CD4-positive, alpha-beta memory T cell (primary cell): ENCODE data around the gene PVALEF. TPM values are rescaled to one million over a fixed set of nuclear protein-coding genes. Genes with fewer than 3 reads are reported as not detected.

Experiments used
- CTCF ChIA-PET: fragments of 350-600 bp; sonication (Branson Sonifier 250); formaldehyde crosslinking; loops from one replicate; lab custom pipeline; 2021; ENCODE audit warnings: inconsistent platforms; ENCODE audit not compliant: partially characterized antibody; lab: Charles Lee
- POLR2A ChIA-PET: fragments of 350-600 bp; sonication (Branson Sonifier 250); formaldehyde crosslinking; loops from one replicate; lab custom pipeline; 2021; ENCODE audit not compliant: partially characterized antibody; lab: Charles Lee
- DNase-seq, 5 donors: peaks; one replicate each; pipeline versions ENCODE4 v3.0.0 to v3.0.0-alpha.2; 2020 to 2022; ENCODE audit warnings: mixed read lengths in 1 of 5
- H3K27ac ChIP-seq: one replicate; pipeline ENCODE4 v1.7.0; 2013; ENCODE audit warnings: low read depth, low read length
- H3K27me3 ChIP-seq: 2 replicates; pipeline ENCODE4 v1.7.0; 2013; ENCODE audit warnings: mild to moderate bottlenecking, low read length, moderate library complexity; ENCODE audit not compliant: insufficient read depth
- H3K36me3 ChIP-seq: 2 replicates; pipeline ENCODE4 v1.7.0; 2013; ENCODE audit warnings: mild to moderate bottlenecking, low read length, moderate library complexity; ENCODE audit not compliant: insufficient read depth
- H3K4me1 ChIP-seq: 2 replicates; pipeline ENCODE4 v1.7.0; 2013; ENCODE audit warnings: mild to moderate bottlenecking, low read length, moderate library complexity; ENCODE audit not compliant: insufficient read depth
- H3K4me3 ChIP-seq, 2 donors: one replicate each; pipeline ENCODE4 v1.7.0; 2013; ENCODE audit warnings: low read length in 2 of 2, mild to moderate bottlenecking in 1 of 2
- H3K9me3 ChIP-seq, 2 donors: one replicate each; pipeline ENCODE4 v1.7.0; 2013; ENCODE audit warnings: low read length in 2 of 2, control low read depth in 1 of 2; ENCODE audit not compliant: control insufficient read depth in 1 of 2
- H3K27ac Mint-ChIP-seq, 7 donors: one replicate each; pipeline ENCODE4 v1.8.0; 2020 to 2021; ENCODE audit warnings: mixed read lengths in 7 of 7, mild to moderate bottlenecking in 6 of 7, inconsistent platforms in 3 of 7, moderate library complexity in 3 of 7
- H3K27me3 Mint-ChIP-seq, 2 donors: one replicate each; pipeline ENCODE4 v1.8.0; 2020 to 2021; ENCODE audit warnings: mixed read lengths in 2 of 2
- H3K36me3 Mint-ChIP-seq, 2 donors: one replicate each; pipeline ENCODE4 v1.8.0; 2020 to 2021; ENCODE audit warnings: mixed read lengths in 2 of 2, inconsistent platforms in 1 of 2, mild to moderate bottlenecking in 1 of 2
- H3K4me1 Mint-ChIP-seq, 4 donors: one replicate each; pipeline ENCODE4 v1.8.0; 2020 to 2021; ENCODE audit warnings: mixed read lengths in 4 of 4, mild to moderate bottlenecking in 1 of 4
- H3K4me3 Mint-ChIP-seq, 8 donors: one replicate each; pipeline ENCODE4 v1.8.0; 2020 to 2021; ENCODE audit warnings: mixed read lengths in 8 of 8, mild to moderate bottlenecking in 7 of 8, moderate library complexity in 6 of 8, inconsistent platforms in 3 of 8
- H3K9me3 Mint-ChIP-seq, 8 donors: one replicate each; pipeline ENCODE4 v1.8.0; 2020 to 2021; ENCODE audit warnings: mixed read lengths in 8 of 8, mild to moderate bottlenecking in 5 of 8, inconsistent platforms in 3 of 8, moderate library complexity in 1 of 8
- intact Hi-C: fragments of 100-400 bp; cut with micrococcal nuclease; formaldehyde crosslinking; loops from one replicate; pipeline ENCODE4 v1.15.1; 2023
- polyA plus RNA-seq, 2 donors: library from polyadenylated mRNA; unstranded; fragments of 300-500 nt; fragmentation: Illumina TruSeq; gene quantifications; one replicate each; pipeline ENCODE4 v1.2.3, GENCODE V29; 2021
- total RNA-seq, 2 experiments: library from RNA; stranded (reverse); gene quantifications; one replicate each; pipeline ENCODE4 v1.2.3, GENCODE V29; 2021

PVALEF gene
- total and polyA plus RNA-seq, 4 experiments from 2014 or later, result not detected

DNA sequence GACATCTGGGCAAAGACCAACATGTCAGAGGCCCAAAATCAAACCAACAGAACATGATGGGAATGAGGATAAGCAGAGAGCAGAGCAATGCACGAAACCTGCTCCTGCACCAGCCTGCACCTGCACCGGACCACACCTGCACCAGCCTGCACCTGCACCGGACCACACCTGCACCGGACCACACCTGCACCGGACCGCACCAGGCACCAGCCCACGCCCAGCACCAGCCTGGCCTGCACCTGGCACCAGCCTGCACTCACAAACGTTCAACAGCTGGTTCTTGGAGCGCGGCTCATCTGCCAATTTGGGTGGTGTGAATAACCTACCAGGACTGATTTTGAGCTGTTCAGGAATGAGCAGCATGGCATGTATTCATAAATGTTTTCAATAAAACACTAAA, 39.3 kb downstream of the PVALEF start:
- no peaks in the 10 kb centered on the region for H3K36me3 ChIP-seq
- H3K27me3 ChIP-seq, result no peaks in the 10 kb centered on the region
- H3K27me3 Mint-ChIP-seq, result no peaks in the 10 kb centered on the region
- H3K27ac Mint-ChIP-seq, result no peak overlapping the region
- CTCF ChIA-PET, result no interaction called here
- H3K36me3 Mint-ChIP-seq, result no peaks in the 10 kb centered on the region
- no peaks in the 10 kb centered on the region for H3K4me1 ChIP-seq
- no peak overlapping the region for H3K4me3 ChIP-seq
- H3K9me3 Mint-ChIP-seq, result no peaks in the 10 kb centered on the region
- H3K9me3 ChIP-seq, result no peaks in the 10 kb centered on the region
- POLR2A ChIA-PET, result no interaction called here
- H3K4me3 Mint-ChIP-seq, result no peak overlapping the region
- intact Hi-C loops, result no loop called here
- H3K27ac ChIP-seq, result no peak overlapping the region
- no peaks in the 10 kb centered on the region for H3K4me1 Mint-ChIP-seq
- no peak for DNase-seq

- Mint-ChIP-seq H3K27me3 (no peaks in the 10 kb centered on the region), H3K4me3 (no peak overlapping the region), H3K27ac (no peak overlapping the region), H3K4me1 (no peaks in the 10 kb centered on the region), H3K9me3 (no peaks in the 10 kb centered on the region), H3K36me3 (no peaks in the 10 kb centered on the region)
- no peaks in the 10 kb centered on the region for H3K9me3 ChIP-seq
- intact Hi-C loops, result no loop called here
- CTCF ChIA-PET, result interaction anchor here (1.5 kb wide), 1 partner anchor 64 kb away, joined by 3 read pairs; no protein-coding TSS in a partner anchor
- POLR2A ChIA-PET, result no interaction called here
- no peaks in the 10 kb centered on the region for H3K27me3 ChIP-seq
- H3K27ac ChIP-seq, result no peak overlapping the region
- no peaks in the 10 kb centered on the region for H3K36me3 ChIP-seq
- DNase-seq, result no peak
- H3K4me3 ChIP-seq, result no peak overlapping the region
- no peaks in the 10 kb centered on the region for H3K4me1 ChIP-seq
Observed at GRCh38 chr17:81206166-81206565, 40.9 kb downstream of the PVALEF start.

- no peak for DNase-seq
- no peaks in the 10 kb centered on the region for H3K36me3 Mint-ChIP-seq
- Histone ChIP-seq H3K27me3 (no peaks in the 10 kb centered on the region), H3K27ac (no peak overlapping the region), H3K9me3 (no peaks in the 10 kb centered on the region), H3K4me3 (no peak overlapping the region), H3K36me3 (no peaks in the 10 kb centered on the region), H3K4me1 (no peaks in the 10 kb centered on the region)
- intact Hi-C loops, result no loop called here
- no peak overlapping the region for H3K27ac Mint-ChIP-seq
- no peak overlapping the region for H3K4me3 Mint-ChIP-seq
- CTCF ChIA-PET, result interaction anchor here (1.5 kb wide), 1 partner anchor 65 kb away, joined by 3 read pairs; no protein-coding TSS in a partner anchor
- H3K9me3 Mint-ChIP-seq, result no peaks in the 10 kb centered on the region
- POLR2A ChIA-PET, result no interaction called here
- no peaks in the 10 kb centered on the region for H3K4me1 Mint-ChIP-seq
- no peaks in the 10 kb centered on the region for H3K27me3 Mint-ChIP-seq
Observed at GRCh38 chr17:81206657-81207056, 41.4 kb downstream of the PVALEF start.

DNA sequence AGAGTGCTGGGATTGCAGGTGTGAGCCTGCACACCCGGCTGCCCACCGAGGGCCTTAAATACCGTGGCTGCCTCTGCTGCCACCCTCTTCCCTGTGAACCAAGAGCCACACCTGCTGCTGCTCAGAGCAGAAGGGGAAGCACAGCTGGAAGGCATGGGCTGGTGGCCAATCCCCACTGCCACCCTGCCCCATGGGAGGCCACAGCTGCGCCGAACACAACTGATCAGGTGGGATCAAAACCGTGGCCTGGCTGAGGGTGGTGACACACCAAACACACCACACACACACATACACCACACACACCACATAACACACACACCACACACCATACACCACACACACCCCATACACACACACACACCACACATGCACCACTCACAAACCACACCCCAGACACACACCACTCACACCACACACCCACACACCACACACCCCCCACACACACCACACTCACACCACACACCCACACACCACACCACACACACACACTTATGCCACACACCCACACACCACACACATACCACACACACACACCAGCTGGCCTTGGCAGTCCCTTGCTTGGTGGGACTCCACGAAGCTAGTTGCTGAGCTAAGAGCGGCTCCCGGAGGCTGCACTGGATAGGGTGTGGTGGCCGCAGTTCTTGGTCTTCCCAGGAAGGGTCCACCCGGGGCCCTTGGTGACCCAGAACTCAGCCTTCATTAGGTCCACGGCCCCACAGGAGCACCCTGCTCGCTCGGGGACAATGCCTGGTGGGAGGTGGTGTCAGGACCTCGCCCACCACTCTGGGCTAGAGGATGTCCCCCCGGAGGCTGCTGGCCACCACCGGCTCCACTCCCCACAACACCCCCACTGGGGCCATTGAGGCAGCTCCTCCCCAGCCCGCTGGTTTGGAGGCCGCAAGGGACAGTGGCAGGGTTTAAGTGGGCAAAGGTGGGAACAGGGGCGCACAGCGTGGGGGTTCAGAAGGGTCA, 42.6 kb downstream of the PVALEF start:
- Histone ChIP-seq H3K27ac (no peak overlapping the region), H3K36me3 (no peaks in the 10 kb centered on the region), H3K4me3 (no peak overlapping the region), H3K9me3 (no peaks in the 10 kb centered on the region), H3K27me3 (no peaks in the 10 kb centered on the region), H3K4me1 (no peaks in the 10 kb centered on the region)
- no peak for DNase-seq
- Mint-ChIP-seq H3K9me3 (no peaks in the 10 kb centered on the region), H3K4me3 (no peak overlapping the region), H3K4me1 (peaks cover 0 to 2% (median 0%) of the 10 kb centered on the region in 4 donors), H3K36me3 (no peaks in the 10 kb centered on the region), H3K27ac (peak overlapping the region in 1 of 7 donors; percentile 83), H3K27me3 (no peaks in the 10 kb centered on the region)
- intact Hi-C loops, result no loop called here
- ChIA-PET POLR2A (no interaction called here), CTCF (interaction anchor here (1.5 kb wide), 1 partner anchor 66 kb away, joined by 3 read pairs; no protein-coding TSS in a partner anchor)

DNA sequence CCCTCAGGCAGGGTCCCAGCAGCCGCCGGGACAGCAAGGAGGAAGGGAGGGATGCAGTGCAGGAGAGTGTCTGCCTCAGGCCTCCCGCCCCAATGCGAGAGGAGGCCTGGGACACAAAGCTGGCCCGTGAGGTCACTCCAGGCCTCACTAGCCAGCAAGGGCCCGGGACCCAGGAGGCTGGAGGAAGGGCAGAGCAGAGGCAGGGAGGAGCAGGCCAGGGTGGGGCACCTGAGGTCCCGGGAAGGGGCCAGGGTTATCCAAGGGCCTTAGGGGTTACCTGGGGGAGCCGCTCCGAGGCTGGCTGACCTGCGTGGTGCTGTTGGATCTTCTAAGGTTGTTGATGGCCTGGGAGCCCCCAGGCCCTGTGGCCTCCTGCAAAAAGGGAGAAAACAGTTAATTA, 43.3 kb downstream of the PVALEF start:
- no peaks in the 10 kb centered on the region for H3K36me3 Mint-ChIP-seq
- H3K27me3 ChIP-seq, result no peaks in the 10 kb centered on the region
- peaks cover 0 to 2% (median 0%) of the 10 kb centered on the region in 4 donors for H3K4me1 Mint-ChIP-seq
- ChIA-PET POLR2A (no interaction called here), CTCF (no interaction called here)
- no peak overlapping the region for H3K4me3 Mint-ChIP-seq
- H3K27ac Mint-ChIP-seq, result no peak overlapping the region
- H3K9me3 Mint-ChIP-seq, result no peaks in the 10 kb centered on the region
- H3K4me3 ChIP-seq, result no peak overlapping the region
- H3K4me1 ChIP-seq, result no peaks in the 10 kb centered on the region
- intact Hi-C loops, result no loop called here
- no peak for DNase-seq
- no peaks in the 10 kb centered on the region for H3K27me3 Mint-ChIP-seq
- H3K27ac ChIP-seq, result no peak overlapping the region
- H3K36me3 ChIP-seq, result no peaks in the 10 kb centered on the region
- H3K9me3 ChIP-seq, result no peaks in the 10 kb centered on the region

- DNase-seq, result no peak
- H3K36me3 Mint-ChIP-seq, result no peaks in the 10 kb centered on the region
- no peak overlapping the region for H3K27ac Mint-ChIP-seq
- Histone ChIP-seq H3K9me3 (no peaks in the 10 kb centered on the region), H3K27me3 (no peaks in the 10 kb centered on the region), H3K27ac (no peak overlapping the region), H3K36me3 (no peaks in the 10 kb centered on the region), H3K4me3 (no peak overlapping the region), H3K4me1 (no peaks in the 10 kb centered on the region)
- H3K4me1 Mint-ChIP-seq, result peaks cover 0 to 2% (median 0%) of the 10 kb centered on the region in 4 donors
- ChIA-PET CTCF (no interaction called here), POLR2A (interaction anchor here (0.6 kb wide), 1 partner anchor 1801 kb away, joined by 3 read pairs; no protein-coding TSS in a partner anchor)
- no peaks in the 10 kb centered on the region for H3K9me3 Mint-ChIP-seq
- H3K27me3 Mint-ChIP-seq, result no peaks in the 10 kb centered on the region
- no peak overlapping the region for H3K4me3 Mint-ChIP-seq
- intact Hi-C loops, result no loop called here
Observed at GRCh38 chr17:81209141-81209540, 43.8 kb downstream of the PVALEF start.

DNA sequence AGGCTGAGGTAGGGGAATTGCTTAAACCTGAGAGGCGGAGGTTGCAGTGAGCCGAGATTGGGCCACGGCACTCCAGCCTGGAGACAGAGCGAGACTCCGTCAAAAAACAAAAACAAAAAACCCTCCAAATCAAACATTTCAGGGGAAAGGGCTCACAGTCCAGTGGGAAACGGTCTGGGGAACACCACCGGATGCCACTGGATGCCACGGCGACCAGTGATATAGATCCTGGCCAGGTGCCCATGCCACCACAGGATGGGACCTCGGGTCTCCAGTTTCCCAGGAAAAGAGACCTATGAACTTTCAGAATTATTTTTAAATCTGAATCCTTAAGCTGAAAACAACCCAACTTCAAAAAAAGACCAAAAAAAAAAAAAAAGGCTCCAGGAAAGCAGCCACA, 45.2 kb downstream of the PVALEF start:
- Histone ChIP-seq H3K36me3 (no peaks in the 10 kb centered on the region), H3K27me3 (no peaks in the 10 kb centered on the region), H3K9me3 (no peaks in the 10 kb centered on the region), H3K27ac (no peak overlapping the region), H3K4me3 (no peak overlapping the region), H3K4me1 (no peaks in the 10 kb centered on the region)
- Mint-ChIP-seq H3K4me1 (peaks cover 0 to 2% (median 0%) of the 10 kb centered on the region in 4 donors), H3K36me3 (no peaks in the 10 kb centered on the region), H3K4me3 (no peak overlapping the region), H3K27ac (no peak overlapping the region), H3K9me3 (no peaks in the 10 kb centered on the region), H3K27me3 (no peaks in the 10 kb centered on the region)
- no peak for DNase-seq
- intact Hi-C loops, result no loop called here
- ChIA-PET POLR2A (interaction anchor here (1.6 kb wide), 1 partner anchor 11 kb away, joined by 3 read pairs; no protein-coding TSS in a partner anchor), CTCF (no interaction called here)
